Activated T-cell treated with anti-CD3 and anti-CD28 coated beads for 4 hours (primary cell): Measurements from ENCODE around the gene GAL3ST1.
"Not testable (repeated sequence)": the region's sequence is repeated elsewhere in the genome, so short reads cannot be mapped to it uniquely, and the experiment has no call there.

Source experiments
- DNase-seq: peaks from one replicate; pipeline ENCODE4 v3.0.0-alpha.2; 2020

Gene GAL3ST1, protein sequence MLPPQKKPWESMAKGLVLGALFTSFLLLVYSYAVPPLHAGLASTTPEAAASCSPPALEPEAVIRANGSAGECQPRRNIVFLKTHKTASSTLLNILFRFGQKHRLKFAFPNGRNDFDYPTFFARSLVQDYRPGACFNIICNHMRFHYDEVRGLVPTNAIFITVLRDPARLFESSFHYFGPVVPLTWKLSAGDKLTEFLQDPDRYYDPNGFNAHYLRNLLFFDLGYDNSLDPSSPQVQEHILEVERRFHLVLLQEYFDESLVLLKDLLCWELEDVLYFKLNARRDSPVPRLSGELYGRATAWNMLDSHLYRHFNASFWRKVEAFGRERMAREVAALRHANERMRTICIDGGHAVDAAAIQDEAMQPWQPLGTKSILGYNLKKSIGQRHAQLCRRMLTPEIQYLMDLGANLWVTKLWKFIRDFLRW

DNA sequence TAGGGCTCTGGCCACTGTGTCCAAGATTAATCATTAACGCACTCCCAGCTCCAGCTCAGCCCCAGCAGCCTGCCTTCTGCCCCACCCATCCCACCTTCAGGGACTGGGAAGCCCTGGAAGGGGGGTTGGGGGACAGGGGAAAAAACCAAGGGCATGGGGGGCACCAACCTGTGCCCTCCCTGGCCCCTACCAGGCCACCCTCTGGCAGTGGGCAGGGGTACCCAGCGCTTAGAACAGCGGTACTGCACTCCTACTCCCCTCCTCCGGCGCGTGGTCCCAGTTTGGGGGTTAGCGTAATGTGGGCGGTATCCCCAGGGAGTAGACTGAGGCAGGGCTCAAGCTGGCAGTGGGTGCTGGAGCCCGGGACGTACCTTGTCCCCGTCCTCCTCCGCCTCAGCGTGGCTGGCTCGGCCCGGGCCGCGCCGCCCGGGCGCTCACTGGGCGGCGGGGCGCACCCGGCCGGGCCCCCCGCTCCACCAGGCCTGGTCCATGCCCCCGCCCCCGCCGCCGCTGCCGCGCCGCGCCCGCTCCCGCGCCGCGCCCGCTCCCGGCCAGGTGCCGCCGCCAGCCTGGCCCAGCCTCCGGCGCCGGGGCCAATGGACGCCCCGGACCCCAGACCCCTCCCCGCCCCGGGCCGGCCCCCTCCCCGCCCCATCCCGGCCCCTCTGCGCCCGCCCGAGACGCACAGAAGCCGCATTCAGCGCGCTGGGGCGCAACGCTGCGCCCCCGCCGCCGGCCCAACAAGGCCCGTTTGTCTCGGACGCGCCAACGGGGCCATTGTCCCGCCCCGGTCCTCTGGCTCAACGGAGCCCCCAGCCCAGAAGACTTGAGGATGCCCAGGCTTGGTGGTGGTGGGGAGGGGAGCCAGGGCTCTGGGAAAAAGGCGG lies at the start of gene GAL3ST1:
TSS of gene GAL3ST1 (minus strand) at position 571 of the 887 bp plus-strand sequence. CDS start 17,273 bp downstream, outside the sequence.
- DNase-seq: no peak

DNA sequence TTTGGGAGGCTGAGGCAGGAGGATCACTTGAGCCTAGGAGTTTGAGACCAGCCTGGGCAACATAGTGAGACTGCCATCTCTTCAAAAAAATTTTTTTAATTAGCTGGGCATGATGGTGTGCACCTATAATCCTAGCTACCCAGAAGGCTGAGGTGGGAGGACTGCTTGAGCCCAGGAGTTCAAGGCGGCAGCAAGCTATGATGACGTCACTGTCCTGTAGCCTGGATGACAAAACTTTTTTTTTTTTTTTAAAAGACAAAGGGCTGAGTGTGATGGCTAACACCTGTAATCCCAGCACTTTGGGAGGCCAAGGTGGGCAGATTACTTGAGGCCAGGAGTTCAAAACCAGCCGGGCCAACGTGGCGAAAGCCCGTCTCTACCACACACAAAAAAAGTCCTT lies 45.4 kb upstream of the GAL3ST1 start:
- not testable (repeated sequence) for DNase-seq

DNA sequence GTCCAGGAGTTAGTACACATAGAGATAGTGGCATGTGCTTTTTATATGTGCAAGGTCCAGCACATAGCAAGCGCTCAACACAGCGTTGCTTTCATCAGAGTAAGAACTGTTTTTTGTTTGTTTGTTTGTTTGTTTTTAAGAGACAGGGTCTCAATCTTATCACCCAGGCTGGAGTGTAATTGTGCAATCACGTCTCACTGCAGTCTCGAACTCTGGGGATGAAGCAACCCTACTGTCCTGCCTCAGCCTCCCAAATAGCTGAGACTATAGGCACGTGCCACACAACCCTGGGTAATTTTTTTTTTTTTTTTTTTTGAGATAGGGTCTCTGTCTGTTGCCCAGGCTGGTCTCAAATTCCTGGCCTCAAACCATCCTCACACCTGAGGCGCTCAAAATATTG lies 43.4 kb upstream of the GAL3ST1 start:
- DNase-seq: no peak

DNA sequence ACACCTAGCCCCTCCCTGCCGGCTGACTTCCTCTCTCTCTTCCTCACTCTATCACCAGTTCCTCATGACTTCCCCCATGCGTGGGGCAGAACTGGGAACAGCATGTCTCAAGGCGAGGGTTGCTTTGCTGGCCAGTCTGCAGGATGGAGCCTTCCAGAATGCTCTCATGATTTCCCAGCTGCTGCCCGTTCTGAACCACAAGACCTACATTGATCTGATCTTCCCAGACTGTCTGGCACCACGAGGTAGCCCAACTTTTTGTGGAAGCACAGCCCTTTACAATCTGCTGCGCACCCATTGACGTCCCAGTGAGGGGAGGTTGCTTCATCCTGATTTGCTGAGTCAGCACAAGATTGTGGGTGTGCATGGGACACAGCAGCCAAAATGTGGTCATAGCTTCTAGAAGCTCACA lies 41.1 kb upstream of the GAL3ST1 start:
- DNase-seq: no peak

DNA sequence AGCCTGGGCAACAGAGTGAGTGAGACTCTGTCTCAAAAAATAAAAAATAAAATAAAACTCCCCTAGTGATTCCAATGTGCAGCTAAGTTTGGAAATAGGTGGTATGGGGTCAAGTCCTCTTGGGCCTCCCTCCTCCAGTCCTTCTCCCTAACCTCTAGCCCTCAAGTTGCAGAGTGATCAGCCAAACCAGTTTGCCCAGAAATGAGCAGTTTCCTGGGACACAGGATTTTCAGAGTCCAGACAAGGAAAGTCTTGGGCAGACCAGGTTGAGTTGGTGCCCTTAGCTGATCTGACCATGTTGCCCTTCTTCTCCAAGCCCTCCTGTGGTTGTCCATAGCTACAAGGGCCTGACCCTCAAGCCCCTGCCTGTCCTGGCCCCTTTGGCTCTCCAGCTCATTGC lies 40.4 kb upstream of the GAL3ST1 start:
- DNase-seq: no peak

DNA sequence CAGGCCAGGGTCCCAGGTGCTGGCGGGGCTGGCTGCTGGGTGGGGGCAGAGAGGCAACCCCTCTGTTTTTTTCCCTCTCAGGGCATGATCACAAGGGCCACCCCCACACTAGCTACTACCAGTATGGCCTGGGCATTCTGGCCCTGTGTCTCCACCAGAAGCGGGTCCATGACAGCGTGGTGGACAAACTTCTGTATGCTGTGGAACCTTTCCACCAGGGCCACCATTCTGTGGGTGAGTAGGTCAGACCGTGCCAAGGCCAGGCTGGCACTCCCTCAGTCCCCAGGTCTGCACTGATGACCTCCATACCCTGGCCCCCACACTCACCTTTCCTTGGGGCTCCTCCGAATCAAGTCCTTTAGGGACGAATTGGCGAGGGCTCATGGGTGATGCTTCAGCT lies 39.8 kb upstream of the GAL3ST1 start:
- no peak for DNase-seq

DNA sequence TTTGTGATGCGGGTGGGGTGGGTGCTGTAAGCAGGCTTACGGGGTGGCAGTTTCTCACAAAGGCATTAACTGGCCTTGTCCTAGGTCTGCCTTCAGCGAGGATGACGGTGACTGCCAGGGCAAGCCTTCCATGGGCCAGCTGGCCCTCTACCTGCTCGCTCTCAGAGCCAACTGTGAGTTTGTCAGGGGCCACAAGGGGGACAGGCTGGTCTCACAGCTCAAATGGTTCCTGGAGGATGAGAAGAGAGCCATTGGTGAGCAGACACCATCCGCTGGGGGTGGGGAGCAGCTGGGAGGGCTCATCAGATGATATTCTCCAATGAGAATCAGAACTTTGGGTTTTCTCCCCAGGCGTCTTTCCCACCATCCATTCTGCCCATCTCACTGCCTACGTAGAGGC lies 38.3 kb upstream of the GAL3ST1 start:
- no peak for DNase-seq

DNA sequence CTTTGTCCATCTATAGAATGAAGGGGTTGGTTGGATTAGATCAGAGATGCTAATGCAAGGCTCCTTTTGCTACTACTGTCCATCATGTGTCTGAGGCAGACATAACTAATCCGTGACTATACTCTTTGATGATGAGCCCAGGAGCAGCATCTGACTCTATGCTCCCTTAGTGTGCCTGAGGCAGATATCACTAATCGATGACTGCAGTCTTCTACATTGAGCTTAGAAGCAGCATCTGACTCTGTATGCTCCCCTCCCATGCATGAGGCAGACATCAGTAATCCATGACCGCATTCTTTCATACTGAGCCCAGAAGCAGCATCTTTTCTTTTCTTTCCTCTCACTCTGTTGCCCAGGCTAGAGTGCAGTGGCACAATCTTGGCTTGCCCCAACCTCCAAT lies 36.7 kb upstream of the GAL3ST1 start:
- DNase-seq: no peak

DNA sequence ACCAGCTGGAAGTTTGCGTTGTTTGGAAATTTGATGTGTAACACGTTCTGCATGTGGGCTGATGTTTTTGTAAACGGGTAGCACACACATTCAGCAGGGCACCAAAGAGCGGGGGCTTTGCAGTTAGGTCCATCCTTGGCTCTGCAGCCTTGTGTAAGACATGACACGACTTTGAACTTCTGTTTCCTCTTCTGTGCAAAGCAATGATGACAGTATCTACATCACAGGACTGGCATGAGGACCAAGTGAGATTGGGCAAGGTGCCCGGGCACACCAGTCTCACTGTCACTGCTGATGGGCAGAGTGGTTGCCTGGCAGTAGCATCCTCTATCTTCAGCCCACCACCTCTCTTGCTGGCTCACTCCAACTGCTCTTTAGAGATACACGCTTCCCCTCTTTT lies 35.8 kb upstream of the GAL3ST1 start:
- DNase-seq: no peak

DNA sequence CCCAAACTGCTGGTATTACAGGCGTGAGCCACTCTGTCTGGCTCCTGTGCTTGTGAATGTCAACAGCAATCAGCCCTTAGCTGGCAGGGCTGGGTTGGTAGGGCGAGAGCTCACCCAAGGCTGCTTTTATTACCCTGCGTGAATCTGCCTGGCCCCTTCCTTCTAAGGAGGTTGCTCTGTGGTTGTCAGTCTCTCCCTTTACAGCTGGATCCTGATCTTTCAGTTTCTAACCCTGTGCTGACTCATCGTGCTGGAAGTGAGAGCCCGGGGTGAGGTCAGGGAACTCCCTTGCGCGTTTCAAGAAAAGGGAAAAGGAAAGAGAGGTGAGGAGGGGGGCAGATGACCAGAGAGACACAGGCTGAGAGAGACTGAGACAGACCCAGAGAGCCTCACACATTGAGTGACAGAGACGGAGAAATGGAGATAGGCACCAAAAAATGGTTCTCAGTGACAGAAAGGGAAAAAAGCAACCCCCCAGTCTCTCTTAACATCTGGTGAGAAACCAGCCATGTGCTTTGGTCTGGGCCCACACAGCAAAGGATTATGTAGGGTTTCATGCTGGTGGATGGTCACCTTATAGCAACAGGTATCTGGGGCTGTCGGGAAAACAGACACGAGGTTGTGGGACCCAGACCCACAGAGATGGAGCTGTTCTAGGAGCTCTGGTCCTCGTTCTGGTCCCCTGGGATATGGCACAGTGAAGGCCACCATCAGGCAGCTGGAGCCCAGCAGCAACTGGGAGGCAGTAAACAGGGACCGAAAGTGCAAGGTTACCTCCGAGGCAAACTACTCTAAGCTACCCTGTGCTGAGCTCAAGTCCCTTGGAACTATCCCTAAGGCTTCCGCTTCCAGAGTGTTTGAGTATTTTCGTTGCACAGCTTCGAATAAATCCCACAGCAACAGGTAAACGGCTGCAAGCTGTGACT lies 35.1 kb upstream of the GAL3ST1 start:
- DNase-seq: no peak

DNA sequence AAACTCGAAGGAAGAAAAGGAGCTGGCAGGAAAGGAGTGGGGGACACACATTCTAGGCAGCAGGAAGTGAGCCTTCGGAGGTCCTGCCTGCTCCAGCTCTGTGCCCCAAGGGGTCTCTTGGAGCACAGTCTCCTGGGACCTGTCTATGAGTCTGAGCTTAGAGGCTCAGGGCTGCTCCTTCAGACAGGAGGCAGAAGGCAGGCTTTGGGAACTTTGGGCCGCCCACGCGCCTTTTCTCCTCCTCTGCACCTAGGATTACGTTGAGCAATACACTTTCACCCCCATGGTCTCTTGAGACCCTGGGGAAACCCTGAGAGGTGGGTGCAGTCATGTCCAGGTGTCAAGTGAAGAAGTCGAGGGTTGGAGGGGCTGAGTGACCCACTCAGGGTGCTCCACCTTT lies 33.5 kb upstream of the GAL3ST1 start:
- no peak for DNase-seq

DNA sequence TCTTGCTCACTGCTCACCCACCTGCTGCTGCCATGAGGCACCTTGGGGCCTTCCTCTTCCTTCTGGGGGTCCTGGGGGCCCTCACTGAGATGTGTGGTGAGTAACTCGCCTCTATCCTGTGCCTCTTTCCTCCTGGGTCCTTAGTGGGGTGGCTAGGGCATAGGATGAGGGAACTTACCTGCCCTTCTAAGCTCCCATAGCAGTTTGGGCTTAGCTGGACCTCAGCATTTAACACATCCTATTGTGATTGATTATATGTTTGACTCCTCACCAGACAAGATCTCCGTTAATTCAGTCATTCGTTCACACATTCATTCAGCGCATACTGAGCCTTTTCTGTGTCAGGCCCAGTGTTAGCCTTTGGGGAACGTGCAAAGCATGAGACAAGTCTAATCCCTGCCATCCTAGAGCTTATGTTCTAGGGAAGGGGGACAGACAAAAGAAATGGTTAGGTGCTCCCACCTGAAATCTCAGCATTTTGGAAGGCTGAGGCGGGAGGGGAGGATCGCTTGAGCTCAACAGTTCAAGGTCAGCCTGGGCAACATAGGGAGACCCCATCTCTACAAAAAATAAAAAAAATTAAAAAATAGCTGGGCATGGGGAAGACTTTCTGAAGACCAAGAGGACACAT lies 33.0 kb upstream of the GAL3ST1 start:
- DNase-seq: no peak

DNA sequence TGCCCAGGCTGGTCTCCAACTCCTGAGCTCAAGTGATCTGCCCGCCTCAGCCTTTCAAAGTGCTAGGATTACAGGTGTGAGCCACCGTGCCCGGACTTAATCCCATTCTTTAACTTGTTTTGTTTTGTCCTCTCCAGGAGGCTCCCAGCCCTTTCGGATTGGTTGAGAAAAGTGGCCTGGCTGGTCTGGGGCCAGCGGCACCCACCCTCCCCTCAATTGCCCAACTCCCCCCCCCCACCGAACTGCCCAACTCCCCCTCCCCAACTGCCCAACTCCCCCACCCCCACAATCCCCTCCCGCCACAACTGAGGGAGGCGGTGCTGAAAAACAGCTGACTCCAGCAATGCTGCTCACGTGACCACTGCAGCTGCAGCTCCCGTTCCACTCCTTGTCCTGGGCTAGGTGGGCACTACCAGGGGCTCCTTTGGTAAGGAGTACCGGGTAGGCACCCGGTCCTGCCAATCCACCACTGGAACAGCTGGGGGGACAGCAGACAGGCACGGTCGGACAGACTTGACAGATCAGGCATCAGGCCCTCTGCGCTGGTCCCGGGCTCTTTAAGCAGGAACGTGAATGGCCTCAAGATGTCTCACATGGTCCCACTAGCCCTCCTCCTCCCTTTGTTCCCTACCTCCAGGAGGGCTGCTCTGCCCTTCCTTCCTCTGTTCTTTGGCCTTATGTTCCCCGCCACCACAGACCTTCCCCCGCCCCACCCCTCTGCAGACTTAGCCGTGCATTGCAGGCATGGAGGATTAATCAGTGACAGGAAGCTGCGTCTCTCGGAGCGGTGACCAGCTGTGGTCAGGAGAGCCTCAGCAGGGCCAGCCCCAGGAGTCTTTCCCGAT lies 32.2 kb upstream of the GAL3ST1 start, which contains the start of gene TCN2:
TSS of gene TCN2 (plus strand) at position 720 of the 845 bp plus-strand sequence. CDS start 158 bp downstream, outside the sequence.
- no peak for DNase-seq

DNA sequence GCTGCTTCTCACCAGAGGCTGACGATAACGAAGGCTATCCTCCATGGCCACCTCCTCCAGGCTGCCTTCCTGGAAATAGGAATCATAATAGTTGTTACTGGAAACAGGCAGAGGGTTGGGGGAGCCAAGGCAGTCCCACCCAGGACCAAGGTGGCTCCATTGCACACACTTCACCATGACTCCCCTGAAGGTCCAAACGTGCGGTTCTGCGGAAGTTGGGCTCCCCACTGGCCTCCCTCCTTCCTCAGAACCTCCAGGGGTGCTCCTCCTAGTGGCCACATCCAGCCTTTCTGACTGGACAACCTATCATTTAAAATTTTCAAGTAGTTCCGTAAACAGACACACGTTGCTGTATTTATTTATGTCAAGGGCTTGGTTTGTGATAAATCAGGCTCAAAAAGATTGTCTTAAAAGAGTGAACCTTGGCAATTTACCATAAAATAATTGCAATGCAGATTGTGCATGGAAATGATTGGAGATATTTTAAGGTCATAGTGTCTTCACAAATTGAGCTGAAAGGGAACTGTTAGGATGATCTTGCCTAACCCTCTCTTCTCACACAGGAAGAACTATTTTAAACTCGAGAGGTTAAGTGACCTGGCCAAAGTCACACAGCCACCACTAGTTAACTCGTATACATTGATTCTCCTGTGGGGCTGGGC lies 31.1 kb upstream of the GAL3ST1 start:
- peak; percentile 27 for DNase-seq

DNA sequence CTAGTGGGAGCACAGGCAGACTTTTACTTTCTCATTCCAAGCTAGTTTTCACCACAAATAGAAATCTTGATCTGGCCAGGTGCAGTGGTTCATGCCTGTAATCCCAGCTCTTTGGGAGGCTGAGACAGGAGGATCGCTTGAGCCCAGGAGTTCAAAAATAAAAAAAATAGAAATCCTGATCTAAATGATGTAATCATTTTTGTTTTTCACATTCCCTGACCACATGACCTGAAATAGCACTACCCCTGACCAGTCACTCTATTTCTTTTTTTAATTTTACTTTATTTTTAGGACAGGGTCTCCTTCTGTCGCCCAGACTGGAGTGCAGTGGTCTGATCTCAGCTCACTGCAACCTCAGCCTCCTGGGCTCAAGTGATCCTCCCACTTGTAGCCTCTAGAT lies 30.3 kb upstream of the GAL3ST1 start:
- no peak for DNase-seq

DNA sequence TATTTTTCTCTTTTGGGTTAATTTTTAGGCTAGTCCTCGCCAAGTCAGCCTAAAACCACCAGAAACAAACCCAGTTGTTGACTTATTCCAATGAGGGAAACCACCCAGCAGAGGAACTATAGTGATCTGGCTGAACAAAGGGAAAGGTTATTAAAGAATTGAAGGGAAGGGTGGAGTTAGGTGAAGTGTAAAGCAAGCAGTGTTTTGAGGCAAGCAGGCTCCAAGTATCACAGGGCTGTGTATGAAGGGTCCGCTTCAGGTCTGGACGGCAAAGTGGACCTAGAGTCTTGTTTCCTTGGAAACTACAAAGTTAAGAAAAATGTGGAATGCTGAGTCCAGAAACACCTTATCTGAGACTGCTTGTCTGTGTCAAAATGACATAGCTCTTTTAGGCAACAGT lies 29.3 kb upstream of the GAL3ST1 start:
- DNase-seq: no peak

DNA sequence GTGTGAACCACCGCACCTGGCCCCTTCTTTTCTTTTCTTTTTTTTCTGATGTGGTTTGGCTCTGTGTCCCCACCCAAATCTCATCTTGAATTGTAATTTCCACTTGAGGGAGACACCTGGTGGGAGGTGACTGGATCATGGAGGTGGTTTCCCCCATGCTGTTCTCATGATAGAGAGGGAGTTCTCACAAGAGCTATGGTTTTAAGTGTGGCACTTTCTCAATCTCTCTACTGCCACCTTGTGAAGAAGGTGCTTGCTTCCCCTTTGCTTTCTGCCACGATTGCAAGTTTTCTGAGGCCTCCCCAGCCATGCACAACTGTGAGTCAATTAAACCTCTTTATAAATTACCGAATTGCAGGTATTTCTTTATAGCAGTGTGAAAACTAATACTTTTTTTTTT lies 27.6 kb upstream of the GAL3ST1 start:
- no peak for DNase-seq

DNA sequence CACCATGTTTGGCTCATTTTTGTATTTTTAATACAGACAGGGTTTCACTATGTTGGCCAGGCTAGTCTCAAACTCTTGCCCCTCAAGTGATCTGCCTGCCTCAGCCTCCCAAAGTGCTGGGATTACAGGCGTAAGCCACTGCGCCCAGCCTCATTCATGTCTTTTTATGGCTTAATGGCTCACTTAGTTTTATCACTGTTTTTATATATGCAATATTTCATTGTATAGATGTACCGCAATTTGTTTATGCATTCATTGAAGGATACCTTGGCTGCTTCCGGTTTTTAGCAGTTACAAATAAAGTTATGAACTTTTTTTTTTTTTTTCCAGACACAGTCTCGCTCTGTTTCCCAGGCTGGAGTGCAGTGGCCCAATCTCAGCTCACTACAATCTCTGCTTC lies 27.0 kb upstream of the GAL3ST1 start:
- DNase-seq: no peak

DNA sequence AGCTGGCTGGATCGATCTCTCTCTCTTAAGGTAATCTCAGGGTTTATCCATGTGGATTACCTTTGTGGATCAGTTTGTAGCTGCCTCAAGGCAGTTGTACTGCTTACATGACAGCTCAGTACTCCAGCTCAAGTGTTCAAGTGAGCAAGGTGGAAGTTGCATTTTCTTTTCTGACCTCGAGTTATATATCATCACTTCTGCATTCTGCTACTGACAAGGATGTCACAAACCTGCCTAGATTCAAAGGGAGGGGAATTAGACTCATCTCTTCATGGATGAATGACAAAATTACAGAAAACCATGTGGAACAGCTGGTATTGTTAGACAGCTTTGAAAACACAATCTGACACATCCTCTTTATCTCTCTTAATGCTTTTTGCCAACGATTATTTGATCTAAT lies 26.5 kb upstream of the GAL3ST1 start:
- no peak for DNase-seq

DNA sequence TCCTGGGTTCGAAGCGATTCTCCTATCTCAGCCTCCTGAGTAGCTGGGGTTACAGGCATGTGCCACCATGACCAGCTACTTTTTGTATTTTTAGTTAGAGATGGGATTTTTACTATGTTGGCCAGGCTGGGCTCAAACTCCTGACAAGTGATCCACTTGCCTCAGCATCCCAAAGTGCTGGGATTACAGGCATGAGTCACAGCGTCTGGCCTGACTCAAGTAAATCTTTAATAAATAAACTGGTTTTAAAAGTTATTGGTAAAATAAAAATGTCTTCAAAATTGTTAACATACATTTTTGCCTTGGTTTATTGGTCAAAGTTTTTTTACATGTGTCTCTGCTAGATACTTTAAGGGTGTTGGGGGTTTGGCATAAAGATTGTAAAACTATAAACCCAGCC lies 24.5 kb upstream of the GAL3ST1 start:
- DNase-seq: no peak

DNA sequence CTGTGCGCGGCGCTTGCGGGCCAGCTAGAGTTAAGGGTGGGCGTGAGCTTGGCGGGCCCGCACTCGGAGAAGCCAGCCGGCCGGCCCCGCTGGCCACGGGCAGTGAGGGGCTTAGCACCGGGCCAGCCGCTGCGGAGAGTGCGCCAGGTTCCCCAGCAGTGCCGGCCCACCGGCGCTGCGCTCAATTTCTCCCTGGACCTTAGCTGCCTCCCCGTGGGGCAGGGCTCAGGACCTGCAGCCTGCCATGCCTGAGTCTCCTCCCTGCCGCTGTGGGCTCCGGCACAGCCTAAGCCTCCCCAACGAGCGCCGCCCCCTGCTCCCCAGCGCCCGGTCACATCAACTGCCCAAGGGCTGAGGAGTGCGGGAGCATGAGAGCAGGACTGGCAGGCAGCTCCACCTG lies 22.4 kb upstream of the GAL3ST1 start:
- DNase-seq: no peak
